ENCODE data around the gene TMEM117.

TMEM117 gene

GRCh38 chr12:43835656-43836474 lies at the start of gene TMEM117:
Gene TMEM117 (plus strand): TSS chr12:43836081.
- peak; percentile 90 for DNase-seq

GRCh38 chr12:43786899-43787693 lies 48.8 kb upstream of the TMEM117 start:
- DNase-seq: no peak

GRCh38 chr12:43789941-43790340 lies 45.9 kb upstream of the TMEM117 start:
- no peak for DNase-seq

- DNase-seq: no peak
These were observed 40.1 kb upstream of the TMEM117 start for GRCh38 chr12:43795716-43796280.

- DNase-seq: no peak
These were observed 38.2 kb upstream of the TMEM117 start for GRCh38 chr12:43797561-43798217.

GRCh38 chr12:43805149-43805859 lies 30.6 kb upstream of the TMEM117 start:
- no peak for DNase-seq

GRCh38 chr12:43805860-43806736 lies 29.8 kb upstream of the TMEM117 start, which contains the start of gene TWF1:
Gene TWF1 (minus strand): TSS chr12:43806317. CDS start chr12:43806245, 72 bp downstream.
- peak; percentile 96 for DNase-seq

- DNase-seq: no peak
These were observed 29.2 kb upstream of the TMEM117 start for GRCh38 chr12:43806737-43807072.

GRCh38 chr12:43807386-43807785 lies 28.5 kb upstream of the TMEM117 start:
- DNase-seq: no peak

GRCh38 chr12:43812057-43812456 lies 23.8 kb upstream of the TMEM117 start:
- no peak for DNase-seq

- no peak for DNase-seq
These were observed 23.0 kb upstream of the TMEM117 start for GRCh38 chr12:43812926-43813325.

GRCh38 chr12:43815416-43815815 lies 20.5 kb upstream of the TMEM117 start:
- no peak for DNase-seq

- no peak for DNase-seq
These were observed 19.7 kb upstream of the TMEM117 start for GRCh38 chr12:43816168-43816567.

GRCh38 chr12:43824207-43824775 lies 11.6 kb upstream of the TMEM117 start:
- DNase-seq: no peak

GRCh38 chr12:43826681-43827080 lies 9.2 kb upstream of the TMEM117 start:
- no peak for DNase-seq

GRCh38 chr12:43827093-43827492 lies 8.8 kb upstream of the TMEM117 start:
- no peak for DNase-seq

GRCh38 chr12:43832463-43833168 lies 3.3 kb upstream of the TMEM117 start:
- no peak for DNase-seq

- DNase-seq: no peak
These were observed 621 bp upstream of the TMEM117 start for GRCh38 chr12:43835264-43835655.

GRCh38 chr12:43836475-43836989 lies 651 bp downstream of the TMEM117 start:
- DNase-seq: no peak

GRCh38 chr12:43840338-43840737 lies 4.5 kb downstream of the TMEM117 start:
- DNase-seq: no peak
